Measurements from ENCODE around the gene SORCS3. TPM values are rescaled to one million over a fixed set of nuclear protein-coding genes. Genes with fewer than 3 reads are reported as not detected.

Gene SORCS3
- total and polyA plus RNA-seq, 10 of the 15 experiments (the other 5 are each of a cell fraction or from before 2014, with no cell fraction given): 0.01 to 0.04 (median 0.02) TPM; not detected in 7

GRCh38 chr10:104831272-104831671 lies 190.2 kb downstream of the SORCS3 start:
- ChIA-PET SMC1A (ENCODE audit: uncharacterized antibody, unreplicated experiment) (no interaction called here), POLR2A (no interaction called here), RAD21 (ENCODE audit: unreplicated experiment) (no interaction called here), CTCF (no interaction called here)
- H4K20me1 ChIP-seq (ENCODE audit: control insufficient read depth, insufficient read depth): no peaks in the 10 kb centered on the region
- WGBS (ENCODE audit: insufficient coverage, insufficient replicate concordance, low lambda C conversion rate, missing lambda C conversion rate): 10% methylated on average over 5 of the region's 5 CpGs
- intact Hi-C loops (cut with micrococcal nuclease; ENCODE audit: unreplicated experiment): no loop called here
- H3K4me1 ChIP-seq (ENCODE audit: control insufficient read depth, insufficient read depth, low read length): no peaks in the 10 kb centered on the region
- no peaks in the 10 kb centered on the region for H3K79me2 ChIP-seq (ENCODE audit: control insufficient read depth, insufficient read depth, low read length)
- no peaks in the 10 kb centered on the region for H3K36me3 ChIP-seq (ENCODE audit: control insufficient read depth in 2 of 2, insufficient read depth in 2 of 2, low read length in 1 of 2)
- FAIRE-seq: no peak
- in situ Hi-C loops (cut with MboI): no loop called here
- H3K9me3 ChIP-seq (replicated peaks; ENCODE audit: control insufficient read depth, insufficient read depth, low read length): no peaks in the 10 kb centered on the region; the same call in 2 of the 3 replicates
- no peak overlapping the region for H3K4me3 ChIP-seq
- H3K27me3 ChIP-seq (replicated peaks in 1 of 2; ENCODE audit: control insufficient read depth in 2 of 2, insufficient read depth in 2 of 2, low read length in 1 of 2): no peaks in the 10 kb centered on the region
- H3K4me2 ChIP-seq (ENCODE audit: control insufficient read depth, insufficient read depth): no peak overlapping the region
- no peak overlapping the region for H3K27ac ChIP-seq (ENCODE audit: control insufficient read depth, insufficient read depth)
- TF ChIP-seq SREBF2 (IDR thresholded peaks at IDR 0.05; ENCODE audit: low read length): no peak
- peak; percentile 71 for ATAC-seq
- no peak for DNase-seq (ENCODE audit: low read depth, low spot score)
- no peak overlapping the region for H2AFZ ChIP-seq (ENCODE audit: control insufficient read depth, low read depth, low read length)
- BruUV-seq (replicated peaks): no TSS peak
- no peak overlapping the region for H3K9ac ChIP-seq (ENCODE audit: control insufficient read depth, insufficient read depth, low read length)

DNA sequence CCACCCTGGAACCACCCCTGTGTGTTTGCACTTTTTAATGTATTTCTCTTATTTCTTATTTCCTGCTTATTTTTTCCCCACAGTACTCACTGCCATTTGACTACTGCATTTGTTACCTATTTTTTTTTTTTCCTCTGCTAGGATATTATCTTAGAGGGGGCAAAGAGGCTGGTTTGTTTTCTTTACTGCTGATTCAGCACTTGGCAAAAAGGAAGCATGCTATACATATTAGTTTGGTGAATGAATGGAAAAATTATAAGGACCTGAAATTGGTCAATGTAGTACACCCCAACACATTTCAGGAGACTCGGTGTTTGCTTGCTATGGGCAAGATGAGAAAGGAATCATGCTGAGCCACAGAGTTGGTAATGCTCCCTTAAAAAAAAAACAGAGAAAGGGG lies 193.5 kb downstream of the SORCS3 start:
- ATAC-seq: no peak
- Histone ChIP-seq H3K36me3 (ENCODE audit: control insufficient read depth in 2 of 2, insufficient read depth in 2 of 2, low read length in 1 of 2) (no peaks in the 10 kb centered on the region), H3K4me3 (no peak overlapping the region), H3K27ac (ENCODE audit: control insufficient read depth, insufficient read depth) (no peak overlapping the region), H3K27me3 (replicated peaks in 1 of 2; ENCODE audit: control insufficient read depth in 2 of 2, insufficient read depth in 2 of 2, low read length in 1 of 2) (no peaks in the 10 kb centered on the region), H3K4me1 (ENCODE audit: control insufficient read depth, insufficient read depth, low read length) (no peaks in the 10 kb centered on the region), H3K9ac (ENCODE audit: control insufficient read depth, insufficient read depth, low read length) (no peak overlapping the region), H3K9me3 (replicated peaks; ENCODE audit: control insufficient read depth, insufficient read depth, low read length) (no peaks in the 10 kb centered on the region), H4K20me1 (ENCODE audit: control insufficient read depth, insufficient read depth) (no peaks in the 10 kb centered on the region), H3K4me2 (ENCODE audit: control insufficient read depth, insufficient read depth) (no peak overlapping the region), H2AFZ (ENCODE audit: control insufficient read depth, low read depth, low read length) (no peak overlapping the region), H3K79me2 (ENCODE audit: control insufficient read depth, insufficient read depth, low read length) (no peaks in the 10 kb centered on the region)
- in situ Hi-C loops (cut with MboI) (no loop called here), intact Hi-C loops (cut with micrococcal nuclease; ENCODE audit: unreplicated experiment) (no loop called here)
- ChIA-PET SMC1A (ENCODE audit: uncharacterized antibody, unreplicated experiment) (no interaction called here), POLR2A (no interaction called here), CTCF (no interaction called here), RAD21 (ENCODE audit: unreplicated experiment) (no interaction called here)
- TF ChIP-seq NRF1 (conservative IDR thresholded peaks at IDR 0.05; ENCODE audit: low read depth, low read length) (no peak), EGR1 (IDR thresholded peaks at IDR 0.05; ENCODE audit: borderline replicate concordance in 1 of 2, low read depth in 2 of 2, low read length in 2 of 2) (no peak), ZBTB4 (CRISPR knock-in tag; IDR thresholded peaks at IDR 0.05) (no peak), CHD4 (IDR thresholded peaks at IDR 0.05) (no peak)
- TF ChIP-seq, protein P1, sequence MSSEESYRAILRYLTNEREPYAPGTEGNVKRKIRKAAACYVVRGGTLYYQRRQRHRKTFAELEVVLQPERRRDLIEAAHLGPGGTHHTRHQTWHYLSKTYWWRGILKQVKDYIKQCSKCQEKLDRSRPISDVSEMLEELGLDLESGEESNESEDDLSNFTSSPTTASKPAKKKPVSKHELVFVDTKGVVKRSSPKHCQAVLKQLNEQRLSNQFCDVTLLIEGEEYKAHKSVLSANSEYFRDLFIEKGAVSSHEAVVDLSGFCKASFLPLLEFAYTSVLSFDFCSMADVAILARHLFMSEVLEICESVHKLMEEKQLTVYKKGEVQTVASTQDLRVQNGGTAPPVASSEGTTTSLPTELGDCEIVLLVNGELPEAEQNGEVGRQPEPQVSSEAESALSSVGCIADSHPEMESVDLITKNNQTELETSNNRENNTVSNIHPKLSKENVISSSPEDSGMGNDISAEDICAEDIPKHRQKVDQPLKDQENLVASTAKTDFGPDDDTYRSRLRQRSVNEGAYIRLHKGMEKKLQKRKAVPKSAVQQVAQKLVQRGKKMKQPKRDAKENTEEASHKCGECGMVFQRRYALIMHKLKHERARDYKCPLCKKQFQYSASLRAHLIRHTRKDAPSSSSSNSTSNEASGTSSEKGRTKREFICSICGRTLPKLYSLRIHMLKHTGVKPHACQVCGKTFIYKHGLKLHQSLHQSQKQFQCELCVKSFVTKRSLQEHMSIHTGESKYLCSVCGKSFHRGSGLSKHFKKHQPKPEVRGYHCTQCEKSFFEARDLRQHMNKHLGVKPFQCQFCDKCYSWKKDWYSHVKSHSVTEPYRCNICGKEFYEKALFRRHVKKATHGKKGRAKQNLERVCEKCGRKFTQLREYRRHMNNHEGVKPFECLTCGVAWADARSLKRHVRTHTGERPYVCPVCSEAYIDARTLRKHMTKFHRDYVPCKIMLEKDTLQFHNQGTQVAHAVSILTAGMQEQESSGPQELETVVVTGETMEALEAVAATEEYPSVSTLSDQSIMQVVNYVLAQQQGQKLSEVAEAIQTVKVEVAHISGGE (CRISPR knock-in tag; IDR thresholded peaks at IDR 0.05): no peak
- no peak for DNase-seq (ENCODE audit: low read depth, low spot score)
- BruUV-seq (replicated peaks): no TSS peak
- WGBS (ENCODE audit: insufficient coverage, insufficient replicate concordance, low lambda C conversion rate, missing lambda C conversion rate): 53% methylated on average over 1 of the region's 1 CpG
- no peak for FAIRE-seq

Data from GM12878 (cell line).